GM21526 (cell line): ENCODE data around the gene DIS3L.
A peak's percentile ranks its signal among the peaks of the same experiment; 100 is the strongest.
"Not testable (repeated sequence)": the region's sequence is repeated elsewhere in the genome, so short reads cannot be mapped to it uniquely, and the experiment has no call there.

Source experiments
- ATAC-seq: cut with Tn5 transposase; IDR thresholded peaks from one replicate; pipeline ENCODE4 v1.9.1; 2021; ENCODE audit warnings: moderate library complexity; ENCODE audit not compliant: unreplicated experiment, low FRiP score

The DIS3L gene

GRCh38 chr15:66308531-66308930 is 15.2 kb downstream of the DIS3L start:
- no peak for ATAC-seq

GRCh38 chr15:66309828-66310227 is 16.5 kb downstream of the DIS3L start:
- ATAC-seq: no peak

- no peak for ATAC-seq
These were observed 17.4 kb downstream of the DIS3L start for GRCh38 chr15:66310786-66311185.

GRCh38 chr15:66312144-66312543 is 18.8 kb downstream of the DIS3L start:
- ATAC-seq: no peak

- ATAC-seq: no peak
These were observed 30.1 kb downstream of the DIS3L start for GRCh38 chr15:66323312-66323928.

GRCh38 chr15:66326051-66326450 is 32.7 kb downstream of the DIS3L start:
- ATAC-seq: no peak

GRCh38 chr15:66327736-66328135 is 34.4 kb downstream of the DIS3L start:
- ATAC-seq: no peak

GRCh38 chr15:66328771-66329170 is 35.4 kb downstream of the DIS3L start:
- no peak for ATAC-seq

GRCh38 chr15:66348530-66348929 is 55.2 kb downstream of the DIS3L start:
- not testable (repeated sequence) for ATAC-seq

- ATAC-seq: peak; percentile 14
These were observed 62.6 kb downstream of the DIS3L start for GRCh38 chr15:66356077-66356358.

GRCh38 chr15:66356359-66357236 is 63.2 kb downstream of the DIS3L start, which contains the start of gene TIPIN:
Gene TIPIN, minus strand, starts transcription at chr15:66356685. Its CDS starts 3,738 bp downstream, at chr15:66352947.
- ATAC-seq: peak; percentile 84

GRCh38 chr15:66359740-66360139 is 66.4 kb downstream of the DIS3L start:
- no peak for ATAC-seq

- ATAC-seq: not testable (repeated sequence)
These were observed 68.5 kb downstream of the DIS3L start for GRCh38 chr15:66361745-66362460.

- ATAC-seq: no peak
These were observed 69.4 kb downstream of the DIS3L start for GRCh38 chr15:66362776-66363175.

- no peak for ATAC-seq
These were observed 71.7 kb downstream of the DIS3L start for GRCh38 chr15:66364944-66365528.

- ATAC-seq: no peak
These were observed 76.6 kb downstream of the DIS3L start for GRCh38 chr15:66369773-66370651.

GRCh38 chr15:66374179-66374578 is 80.8 kb downstream of the DIS3L start:
- no peak for ATAC-seq

- ATAC-seq: no peak
These were observed 85.6 kb downstream of the DIS3L start for GRCh38 chr15:66378814-66379430.

- not testable (repeated sequence) for ATAC-seq
These were observed 88.0 kb downstream of the DIS3L start for GRCh38 chr15:66381376-66381775.
